ENCODE measurements around the gene CCR3.

CCR3 gene

DNA sequence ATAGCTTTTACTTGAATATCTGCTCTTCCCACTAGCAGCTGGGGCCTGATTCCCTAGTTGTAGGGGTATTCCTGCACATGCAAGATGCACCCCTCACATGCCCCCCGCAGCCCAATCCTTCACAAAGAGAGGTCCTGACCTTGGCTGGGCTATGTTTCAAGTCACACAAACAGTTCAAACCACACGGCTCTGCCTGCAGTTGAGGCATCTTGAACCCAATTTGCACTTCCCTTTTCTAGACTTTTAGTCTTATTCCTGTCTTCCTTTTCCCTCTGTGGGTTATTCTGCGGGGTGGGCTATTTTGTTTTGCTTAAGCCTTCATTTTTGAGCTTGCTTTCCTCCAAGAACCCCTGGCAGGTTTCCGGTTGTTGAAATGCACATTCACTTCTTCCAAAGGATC, 20.9 kb upstream of the CCR3 start:
- DNase-seq (ENCODE audit: low read depth), result no peak

DNA sequence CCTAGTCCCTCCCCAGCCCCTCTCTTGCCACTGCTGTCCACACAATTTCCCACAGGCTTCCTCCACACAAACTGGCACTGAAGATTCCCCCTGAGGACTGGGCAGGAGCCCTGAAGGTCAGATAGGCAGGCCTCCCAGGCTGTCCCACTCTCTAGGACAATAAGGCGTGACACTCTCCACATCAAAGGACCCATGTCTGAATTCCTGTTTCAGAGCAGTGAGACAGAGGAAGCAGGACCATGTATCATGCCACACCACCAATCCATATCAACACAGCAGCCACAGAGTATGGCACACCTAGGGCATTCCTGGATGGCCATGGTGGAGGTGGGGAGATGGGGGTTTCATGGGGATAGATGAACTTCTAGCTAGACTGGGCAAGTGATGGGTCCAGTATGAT, 20.3 kb upstream of the CCR3 start:
- no peak for DNase-seq (ENCODE audit: low read depth)

DNA sequence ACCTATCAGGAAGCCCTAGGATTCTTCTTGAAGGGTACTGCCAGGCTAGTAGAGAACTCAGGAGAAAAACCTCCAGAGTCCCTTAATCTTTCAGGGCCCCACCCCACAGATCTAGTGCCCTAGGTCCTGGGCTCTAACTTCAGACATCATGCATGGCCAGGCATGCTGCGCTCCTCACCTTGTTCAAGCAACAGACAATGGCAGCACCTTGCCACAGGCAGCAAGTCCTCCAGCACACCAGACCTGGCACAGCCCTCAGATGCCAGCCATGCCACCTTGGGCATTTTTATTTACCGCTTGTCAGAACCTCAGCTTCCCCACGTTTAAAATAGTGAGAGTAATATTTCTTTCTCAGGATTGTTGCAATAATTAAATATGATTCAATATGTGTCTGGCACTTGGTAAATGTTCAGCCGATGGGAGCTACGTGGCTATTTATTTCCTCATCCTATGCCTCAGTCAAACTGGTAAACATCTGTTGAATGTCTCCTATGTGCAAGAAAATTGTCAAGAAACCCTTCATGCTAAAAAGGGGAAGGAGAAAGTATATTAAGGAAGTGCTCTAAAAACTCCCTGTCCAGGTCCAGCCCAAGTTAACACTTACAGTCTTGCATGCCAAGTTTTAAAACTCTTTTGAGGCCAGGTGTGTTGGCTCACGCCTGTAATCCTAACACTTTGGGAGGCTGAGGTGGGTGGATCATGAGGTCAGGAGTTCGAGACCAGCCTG, 19.7 kb upstream of the CCR3 start:
- DNase-seq (ENCODE audit: low read depth), result no peak

DNA sequence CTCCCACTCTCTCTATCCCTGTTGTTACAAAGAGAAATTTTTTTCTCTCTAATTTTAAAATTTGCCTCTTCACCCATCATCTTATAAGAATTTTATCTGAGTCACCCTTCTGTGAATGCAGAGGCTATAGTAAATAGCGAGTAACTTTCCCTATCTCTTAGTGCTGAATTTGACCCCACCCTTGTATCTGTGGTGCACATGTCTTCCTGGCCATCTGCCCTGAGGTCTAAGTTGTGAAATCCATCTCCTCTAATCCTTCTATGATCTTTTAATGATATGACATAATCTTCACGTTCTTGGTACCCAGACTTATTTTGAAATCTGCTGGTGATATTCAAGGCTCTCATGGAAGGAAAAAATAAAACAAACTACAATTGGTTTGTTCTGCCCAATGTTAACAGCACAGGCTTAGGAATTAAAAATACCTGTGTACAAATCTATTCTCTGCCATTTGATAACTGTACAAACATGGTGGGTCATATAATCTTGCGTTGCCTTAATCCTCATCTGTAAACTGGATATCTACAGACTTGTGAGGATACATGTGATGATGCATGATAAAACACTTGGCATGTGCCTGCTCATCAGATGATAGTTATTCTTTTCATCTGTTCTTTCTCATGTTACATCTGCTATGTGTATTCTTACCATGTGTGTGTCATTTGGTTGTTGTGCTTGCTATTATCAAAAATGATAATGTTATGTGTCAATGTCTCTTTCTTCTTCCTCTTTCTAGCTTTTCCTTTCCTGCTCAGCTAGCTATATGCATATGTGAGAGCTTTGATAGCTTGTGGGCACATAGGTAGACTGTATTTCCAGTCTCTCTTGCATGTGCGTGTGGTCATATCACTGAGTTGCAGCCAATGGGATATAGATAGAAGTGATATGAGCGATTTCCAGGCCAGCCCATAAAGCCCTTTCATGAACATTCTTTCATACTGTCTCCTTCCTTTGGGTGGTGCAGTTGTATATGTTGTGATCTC, 13.7 kb upstream of the CCR3 start:
- DNase-seq (ENCODE audit: low read depth), result peak; percentile 92

DNA sequence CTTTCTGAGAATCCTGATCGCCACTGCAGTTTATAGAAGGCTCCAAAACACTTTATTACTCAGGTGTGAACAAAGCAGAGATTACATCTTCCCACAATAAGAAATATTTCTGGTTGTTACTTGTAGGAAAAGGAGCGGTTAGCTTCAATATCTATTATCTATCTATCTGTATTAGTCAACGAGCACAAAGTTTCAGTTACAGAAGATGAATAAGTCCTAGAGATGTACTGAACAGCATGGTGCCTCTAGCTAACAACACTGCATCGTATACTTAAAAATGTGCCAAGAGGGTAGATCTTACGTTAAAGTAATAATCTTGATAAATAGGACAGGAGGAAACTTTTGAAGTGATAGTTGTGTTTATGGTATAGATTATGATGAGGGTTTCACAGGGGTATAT, 10.9 kb upstream of the CCR3 start:
- DNase-seq (ENCODE audit: low read depth), result no peak

DNA sequence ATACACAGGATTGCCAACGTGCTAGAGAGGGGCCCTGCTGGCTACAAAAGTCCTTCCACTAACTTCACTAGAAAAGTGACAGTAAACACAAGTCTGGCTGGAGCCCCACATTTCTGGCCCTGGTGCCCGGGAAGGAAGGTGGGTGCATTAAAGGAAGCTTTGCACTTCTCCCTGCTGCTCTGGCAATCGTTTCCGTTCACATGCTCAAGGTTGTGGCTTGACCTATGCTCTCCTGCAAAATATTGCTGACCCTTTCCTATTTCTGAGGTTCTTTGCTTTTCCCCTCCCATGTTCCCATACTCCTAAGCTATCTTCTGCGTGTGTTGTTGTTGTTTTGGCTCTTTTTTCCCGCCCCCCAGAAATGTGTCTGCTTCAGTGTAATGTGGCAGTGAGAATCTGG, 9.1 kb upstream of the CCR3 start:
- DNase-seq (ENCODE audit: low read depth), result no peak

DNA sequence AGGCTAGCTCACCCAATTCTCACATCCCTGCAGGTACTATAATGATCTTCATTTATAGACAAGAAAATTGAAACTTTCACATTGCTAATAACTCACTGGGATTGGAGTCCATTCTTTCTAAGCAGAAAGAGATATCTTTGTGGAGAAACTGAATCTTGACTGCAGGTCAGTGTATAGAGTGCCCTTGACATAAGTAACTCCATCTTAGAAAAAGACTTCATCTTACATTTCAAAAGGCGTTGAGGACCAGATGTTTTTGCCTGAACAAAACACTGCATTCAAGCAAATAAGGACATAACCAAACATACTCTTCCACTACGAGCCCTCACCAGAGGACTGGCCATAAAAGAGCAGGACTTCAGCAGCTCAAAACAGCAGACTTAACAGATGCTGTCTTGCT, 6.8 kb upstream of the CCR3 start:
- DNase-seq (ENCODE audit: low read depth), result no peak

DNA sequence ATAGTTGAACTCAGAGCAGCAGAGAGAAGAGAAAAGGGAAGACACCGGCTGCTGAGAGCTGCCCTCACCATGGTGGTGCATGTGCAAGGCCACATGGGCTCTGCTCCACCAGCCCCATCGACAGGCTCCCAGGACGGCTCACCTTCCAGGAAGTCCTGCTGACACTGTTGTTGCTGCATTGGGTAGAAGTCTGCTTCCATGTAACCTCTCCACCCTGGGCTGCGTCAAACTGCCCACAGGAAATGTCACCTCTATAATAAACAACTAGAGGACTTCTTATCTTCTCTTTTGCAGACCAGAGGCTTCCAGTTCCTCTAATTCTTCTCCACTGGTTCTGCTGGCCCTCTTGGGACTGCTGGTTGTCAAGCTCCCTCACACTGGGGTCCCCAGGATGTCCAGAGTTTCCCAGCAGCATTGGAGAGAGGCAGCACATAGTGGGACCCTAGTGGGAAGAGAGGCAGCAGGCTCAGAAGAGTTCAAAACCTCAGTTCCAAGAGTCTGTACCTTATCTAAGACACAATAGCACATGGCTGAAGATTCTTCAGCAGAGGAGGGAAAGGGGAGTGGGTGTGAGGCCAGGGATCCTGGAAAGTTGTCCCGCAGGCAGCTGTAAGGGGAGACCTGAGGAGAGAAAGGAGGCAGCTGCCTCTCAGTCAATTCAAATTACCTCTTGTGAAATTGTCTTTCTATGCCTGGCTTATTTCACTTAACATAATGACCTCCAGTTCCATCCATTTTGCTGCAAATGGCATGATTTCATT, 5.8 kb upstream of the CCR3 start:
- no peak for DNase-seq (ENCODE audit: low read depth)

DNA sequence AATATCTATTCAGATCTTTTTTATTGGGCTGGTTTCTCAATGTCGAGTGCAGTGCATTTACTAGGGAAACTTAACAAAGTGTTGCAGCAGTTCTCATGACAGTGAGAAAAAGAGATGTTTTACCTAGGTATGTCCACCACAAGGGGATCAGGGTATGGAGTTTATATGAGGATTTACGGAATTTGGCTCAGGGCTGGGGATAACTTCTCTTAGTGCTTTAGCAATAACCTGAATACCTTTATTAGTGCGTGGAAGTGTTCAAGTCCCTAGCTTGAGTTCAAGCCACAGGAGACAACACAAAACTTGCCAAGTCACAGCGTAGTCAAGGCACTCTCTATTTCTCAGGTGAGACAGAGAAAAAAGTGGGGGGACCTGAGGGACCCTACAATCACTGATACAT, 3.9 kb upstream of the CCR3 start:
- DNase-seq (ENCODE audit: low read depth), result no peak

DNA sequence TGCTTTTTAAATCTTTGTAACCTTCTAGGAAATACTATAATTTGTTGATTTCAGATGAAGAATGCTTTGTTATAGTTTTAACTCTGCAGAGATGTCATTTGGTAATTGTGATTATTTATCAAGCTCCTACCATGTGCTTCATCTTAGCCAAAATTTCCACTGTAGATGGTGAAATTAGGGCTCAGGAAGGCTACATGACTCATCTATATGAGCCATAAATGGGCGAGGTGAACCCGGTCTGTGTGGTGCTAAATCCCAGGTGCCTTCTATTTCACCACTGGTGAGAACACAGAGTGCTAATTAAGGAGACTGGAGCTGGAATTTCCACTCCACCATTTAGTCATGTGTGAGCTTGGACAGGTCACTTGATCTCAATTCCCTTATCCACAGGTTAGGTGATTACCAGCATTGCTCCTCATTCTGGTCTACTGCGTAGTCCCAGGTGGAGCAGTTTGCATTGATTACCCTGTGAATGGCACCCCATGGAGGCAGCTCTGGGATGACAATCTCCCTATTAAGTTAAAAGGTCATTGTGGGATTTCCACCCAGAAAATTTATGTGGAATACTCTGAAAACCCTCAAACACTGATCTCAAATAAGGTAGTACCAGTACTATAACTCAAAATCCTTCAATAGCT, 2.8 kb upstream of the CCR3 start:
- DNase-seq (ENCODE audit: low read depth), result no peak

DNA sequence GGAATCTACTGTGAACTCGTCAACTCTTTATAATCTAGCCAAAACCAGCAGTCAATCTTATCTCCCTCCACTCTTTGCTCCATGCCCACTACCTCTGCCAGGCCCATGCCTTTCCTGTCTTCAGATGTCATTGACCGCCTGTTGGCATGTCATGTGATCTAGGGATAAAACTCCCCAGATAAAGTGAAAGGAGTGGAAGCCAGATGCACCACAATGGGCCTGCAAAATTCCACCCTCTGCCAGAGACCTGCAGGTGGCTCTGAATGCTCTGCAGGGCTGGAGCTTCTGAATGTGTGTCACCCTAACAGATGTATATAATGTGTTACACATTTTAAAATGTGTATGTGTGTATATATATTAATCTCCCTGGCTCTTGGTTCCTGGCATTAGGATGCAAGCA, 2.3 kb upstream of the CCR3 start:
- no peak for DNase-seq (ENCODE audit: low read depth)

DNA sequence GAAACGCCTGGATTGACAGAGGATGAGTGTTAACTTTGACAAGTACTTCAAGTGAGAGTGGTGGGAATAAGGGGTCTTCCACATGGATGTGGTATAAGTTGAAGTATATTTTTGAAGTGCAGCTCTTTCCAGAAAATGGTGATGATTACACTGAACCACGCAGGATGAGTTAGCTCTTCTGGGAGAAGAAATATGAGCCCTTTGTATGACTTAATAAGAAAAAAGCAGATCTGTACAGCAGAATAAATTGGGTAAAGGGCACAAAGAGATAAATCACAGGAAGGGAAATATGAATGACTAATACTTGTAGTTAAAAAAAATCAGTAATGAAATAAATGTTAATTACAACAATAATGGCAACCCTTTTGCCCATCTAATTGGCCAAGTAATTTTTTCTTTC, 1.3 kb downstream of the CCR3 start:
- no peak for DNase-seq (ENCODE audit: low read depth)

DNA sequence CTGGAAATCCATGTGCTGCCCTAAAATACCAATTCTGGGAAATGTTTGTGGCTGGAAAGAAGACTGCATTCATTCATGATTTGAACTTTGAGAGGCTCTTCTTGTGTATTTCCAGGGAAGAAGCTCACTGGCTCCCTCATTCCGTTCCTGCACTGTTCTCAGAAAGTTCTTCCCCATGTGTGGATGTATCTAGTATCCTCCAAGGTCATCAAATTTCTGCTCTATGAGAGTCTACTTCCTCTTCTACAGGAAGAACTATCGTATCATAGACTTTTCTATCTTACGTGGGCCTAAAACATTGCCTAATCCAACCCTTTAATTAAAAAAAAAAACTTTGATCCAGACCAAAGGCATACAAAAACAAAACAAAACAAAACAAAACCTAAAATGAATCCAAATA, 2.9 kb downstream of the CCR3 start:
- DNase-seq (ENCODE audit: low read depth), result no peak

DNA sequence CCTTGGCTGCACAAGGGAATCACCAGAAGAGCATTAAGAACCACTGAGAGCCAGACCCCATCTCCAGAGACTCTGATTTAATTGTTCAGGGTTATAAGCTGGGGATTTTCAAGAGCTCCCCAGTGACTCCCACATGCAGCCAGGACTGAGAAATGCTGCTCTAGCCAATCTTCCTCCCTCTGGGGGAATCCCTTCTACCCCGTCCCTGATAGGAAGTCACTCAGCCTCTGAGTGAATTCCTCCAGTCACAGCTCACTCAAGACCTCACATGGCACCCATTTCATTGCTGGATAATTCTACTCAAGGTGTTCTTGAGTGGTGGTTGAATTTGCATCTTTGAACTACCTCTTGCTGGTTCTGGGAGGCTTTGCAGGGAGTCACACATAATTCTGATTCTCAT, 10.7 kb downstream of the CCR3 start:
- DNase-seq (ENCODE audit: low read depth), result no peak

DNA sequence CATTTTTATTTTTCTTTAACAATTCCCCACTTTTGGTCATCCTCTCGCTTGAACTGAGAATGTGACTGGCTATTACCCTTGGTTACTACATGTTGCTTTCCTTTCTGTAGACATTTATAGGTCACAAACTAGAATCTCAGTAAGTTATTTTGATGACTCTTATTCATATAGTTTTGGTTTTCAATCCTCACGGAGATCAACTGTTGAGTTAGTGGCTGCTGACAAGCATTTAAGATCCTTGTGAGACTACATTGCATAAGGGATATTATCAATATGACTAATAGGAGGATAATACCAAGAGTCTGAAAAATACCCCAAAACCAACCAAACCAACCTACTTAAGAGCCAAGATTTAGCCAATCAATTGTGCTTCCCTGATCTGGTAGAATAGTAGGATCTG, 16.3 kb downstream of the CCR3 start:
- DNase-seq (ENCODE audit: low read depth), result no peak

DNA sequence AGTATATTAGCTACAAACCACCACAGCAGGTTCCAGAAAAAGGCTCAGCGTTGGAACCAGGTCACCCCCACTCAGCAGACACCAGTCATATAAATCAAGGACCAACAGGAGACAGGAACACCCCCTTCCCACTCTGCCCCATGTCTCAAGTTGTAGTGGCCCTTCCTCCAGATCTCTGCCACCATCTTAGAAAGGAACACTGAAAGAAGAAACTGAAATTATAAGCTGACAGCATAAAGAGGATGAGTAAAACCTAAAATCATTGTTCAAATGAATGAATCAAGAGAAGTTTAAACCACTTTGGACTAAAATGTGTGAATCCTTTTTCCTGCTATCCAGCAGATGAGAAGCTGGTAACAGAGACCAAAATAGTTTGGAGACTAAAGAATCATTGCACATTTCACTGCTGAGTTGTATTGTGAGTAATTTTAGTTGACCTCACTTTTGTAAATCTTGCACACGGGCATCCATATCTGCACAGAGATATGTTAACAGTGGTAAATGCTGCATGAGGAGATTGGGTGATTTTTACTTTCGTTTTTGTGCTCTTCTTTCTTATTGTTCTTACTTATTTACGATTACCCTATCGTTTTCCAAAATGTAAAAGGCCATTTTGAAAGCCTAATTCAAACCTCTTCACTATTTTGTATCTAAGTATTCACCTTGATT, 19.8 kb downstream of the CCR3 start:
- DNase-seq (ENCODE audit: low read depth), result no peak

DNA sequence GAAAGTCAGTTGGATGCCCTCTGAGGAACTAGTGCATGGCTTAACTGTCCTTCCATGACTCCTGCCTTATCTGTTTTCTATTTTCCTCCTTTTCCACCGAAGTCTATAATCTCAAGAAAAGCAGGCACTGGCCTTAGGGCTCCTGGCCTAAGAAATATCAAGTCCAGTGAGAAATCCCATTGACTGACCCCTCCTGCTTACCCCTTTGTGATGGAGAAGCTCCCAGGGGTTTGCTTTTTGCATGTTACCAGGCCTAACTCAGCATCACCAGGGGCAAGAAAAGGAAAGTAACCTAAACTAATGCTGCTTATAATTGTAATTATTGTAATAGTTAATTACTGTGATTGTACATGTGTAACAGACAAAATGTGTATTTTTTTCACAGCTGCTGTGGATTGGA, 21.7 kb downstream of the CCR3 start:
- no peak for DNase-seq (ENCODE audit: low read depth)

DNA sequence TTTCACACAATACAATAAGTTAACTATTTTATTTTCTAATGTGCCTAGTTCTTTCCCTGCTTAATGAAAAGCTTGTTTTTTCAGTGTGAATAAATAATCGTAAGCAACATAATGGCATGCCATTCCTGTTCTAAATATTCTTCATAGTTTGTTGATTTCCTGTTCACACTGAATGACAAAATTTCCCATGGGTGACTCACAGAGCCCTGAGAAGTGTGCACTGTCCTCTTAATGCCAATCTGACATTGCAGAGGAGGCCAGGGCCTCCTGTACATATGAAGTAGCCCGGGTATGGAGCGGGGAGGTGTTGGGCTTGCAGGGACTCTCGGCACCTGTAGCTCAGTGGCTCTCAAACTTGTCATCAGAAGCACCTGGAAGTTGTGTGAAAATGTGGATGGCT, 24.3 kb downstream of the CCR3 start:
- DNase-seq (ENCODE audit: low read depth), result no peak

DNA sequence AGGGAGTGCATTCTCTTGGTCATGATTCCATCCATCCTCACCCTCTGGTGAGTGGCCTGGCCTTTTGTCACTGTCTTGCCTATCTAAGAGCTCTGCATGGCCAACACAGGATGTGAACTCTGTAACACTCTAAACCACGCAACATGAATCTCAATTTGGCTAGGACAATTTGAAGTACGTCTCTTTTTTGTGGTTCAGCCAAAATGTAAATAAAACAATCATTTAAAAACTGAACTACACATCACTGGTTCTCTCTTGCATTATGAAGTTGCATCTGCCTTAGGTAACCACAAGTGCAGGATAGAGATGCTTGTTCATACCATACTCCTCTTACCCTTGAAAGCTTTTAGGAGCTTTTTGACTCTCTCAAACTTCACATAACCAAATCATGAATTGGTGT, 27.3 kb downstream of the CCR3 start:
- DNase-seq (ENCODE audit: low read depth), result no peak

DNA sequence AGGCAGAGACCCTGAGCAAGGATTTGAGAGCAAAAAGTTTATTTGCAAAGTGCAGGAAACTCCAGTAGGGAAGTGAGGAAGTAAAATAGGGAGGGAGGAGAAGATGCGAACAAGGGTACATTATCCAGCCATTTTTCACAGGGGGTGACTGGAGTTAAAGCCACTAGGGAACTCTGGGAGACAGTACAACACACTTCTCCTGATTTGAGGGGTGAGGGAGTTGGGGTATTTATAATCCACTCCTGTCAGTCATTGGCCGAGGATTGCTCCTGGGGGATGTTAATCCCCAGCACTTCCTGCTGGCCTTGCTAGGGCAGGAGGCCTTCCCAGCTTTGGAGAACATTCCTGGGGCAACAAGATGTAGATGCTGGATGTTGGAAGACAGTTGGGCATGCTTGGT, 28.2 kb downstream of the CCR3 start:
- DNase-seq (ENCODE audit: low read depth), result no peak

DNA sequence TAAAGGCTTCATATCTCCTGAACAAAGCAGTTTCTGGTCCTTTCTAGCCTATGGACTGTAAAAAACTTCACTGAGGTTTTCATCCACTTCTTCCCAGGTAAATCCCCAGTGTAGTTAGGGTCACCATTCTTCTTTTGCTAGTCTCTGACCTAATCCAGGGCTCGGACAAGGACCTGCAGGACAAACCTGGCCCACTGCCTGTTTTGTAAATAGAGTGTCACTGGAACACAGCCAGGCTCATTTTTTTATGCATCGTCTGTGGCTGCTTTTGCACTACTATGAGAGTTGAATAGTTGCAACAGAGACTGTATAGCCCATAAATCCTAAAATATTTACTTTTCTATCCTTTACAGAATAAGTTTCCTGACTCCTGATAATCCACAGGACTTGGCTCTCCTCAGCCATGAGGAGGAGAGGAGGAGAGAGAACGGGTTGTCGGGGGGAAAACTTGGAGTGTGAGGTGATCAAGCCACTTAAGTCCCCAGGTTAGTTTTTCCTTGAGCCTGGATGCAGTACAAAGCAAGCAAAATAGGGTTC, 29.0 kb downstream of the CCR3 start:
- DNase-seq (ENCODE audit: low read depth), result no peak
